MCF 10A (cell line): ENCODE data around the gene GPHN. TPM values are rescaled to one million over a fixed set of nuclear protein-coding genes. Genes with fewer than 3 reads are reported as not detected.
"Not testable (repeated sequence)": the region's sequence is repeated elsewhere in the genome, so short reads cannot be mapped to it uniquely, and the experiment has no call there.

Experiments used
- BruUV-seq: library from RNA; stranded (reverse); fragments of 400-500 nt; replicated peaks from 2 replicates; lab custom pipeline; 2021; lab: Mats Ljungman, UMichigan
- CTCF ChIA-PET: fragments of 300-600 bp; sonication (Branson Sonifier 250); formaldehyde crosslinking; extraction: SDS; loops from one replicate; lab custom pipeline; 2021; ENCODE audit warnings: antibody characterized with exemption, inconsistent platforms; lab: Yijun Ruan, JAX
- POLR2A ChIA-PET: fragments of 300-600, 350-650 bp; sonication (Branson Sonifier 250); formaldehyde crosslinking; extraction: SDS; loops from one replicate; lab custom pipeline; 2020; ENCODE audit warnings: antibody characterized with exemption, inconsistent platforms; lab: Yijun Ruan, JAX
- DNase-seq: peaks from one replicate; pipeline ENCODE4 v3.0.0-alpha.2; 2018; ENCODE audit not compliant: unreplicated experiment
- H3K27ac Mint-ChIP-seq: one replicate; pipeline ENCODE4 v1.8.0; 2022; ENCODE audit warnings: mild to moderate bottlenecking, low read depth, mixed read lengths; ENCODE audit not compliant: unreplicated experiment
- H3K27me3 Mint-ChIP-seq: one replicate; pipeline ENCODE4 v1.8.0; 2022; ENCODE audit warnings: mixed read lengths; ENCODE audit not compliant: insufficient read depth, unreplicated experiment
- H3K36me3 Mint-ChIP-seq: one replicate; pipeline ENCODE4 v1.8.0; 2022; ENCODE audit warnings: mild to moderate bottlenecking, moderate library complexity, mixed read lengths; ENCODE audit not compliant: insufficient read depth, unreplicated experiment
- H3K4me1 Mint-ChIP-seq: one replicate; pipeline ENCODE4 v1.8.0; 2022; ENCODE audit warnings: mixed read lengths; ENCODE audit not compliant: insufficient read depth, unreplicated experiment
- H3K4me3 Mint-ChIP-seq: one replicate; pipeline ENCODE4 v1.8.0; 2022; ENCODE audit warnings: mild to moderate bottlenecking, moderate library complexity, mixed read lengths; ENCODE audit not compliant: unreplicated experiment
- H3K9me3 Mint-ChIP-seq: one replicate; pipeline ENCODE4 v1.8.0; 2022; ENCODE audit warnings: mixed read lengths; ENCODE audit not compliant: unreplicated experiment
- intact Hi-C: fragments of 100-400 bp; cut with micrococcal nuclease; formaldehyde crosslinking; loops from 2 replicates; pipeline ENCODE4 v1.14.1; 2022
- total RNA-seq: library from RNA; stranded (reverse); gene quantifications from 2 replicates; pipeline ENCODE4 v1.2.3, GENCODE V29; 2022
- TF ChIP-seq, protein P1 (sequence below): fragments of 200-600 bp; IDR thresholded peaks from one replicate; pipeline ENCODE4 v1.8.0; 2022; ENCODE audit warnings: antibody characterized with exemption, mild to moderate bottlenecking; ENCODE audit not compliant: unreplicated experiment

GPHN gene
- total RNA-seq, 1 experiment from 2014 or later = 26.8 TPM

DNA sequence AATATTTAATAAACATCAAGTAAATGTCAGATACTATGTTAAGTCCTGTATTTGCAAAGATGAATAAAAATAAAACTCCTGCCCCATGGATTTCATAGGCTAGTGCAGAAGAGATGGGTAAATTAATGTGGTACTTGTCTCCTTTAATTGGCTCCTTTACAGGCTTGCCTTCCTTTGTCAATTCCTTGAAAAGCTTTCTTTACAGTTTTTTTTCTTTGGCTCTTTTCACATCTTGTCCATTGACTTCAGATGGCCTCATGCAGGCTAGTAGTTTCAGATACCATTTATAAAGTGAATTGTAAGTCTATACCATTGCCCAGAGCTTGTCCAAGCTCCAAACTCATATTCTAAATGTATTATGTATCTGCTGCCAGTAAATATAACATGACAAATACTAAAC lies 552.6 kb downstream of the GPHN start:
- no peaks in the 10 kb centered on the region for H3K4me1 Mint-ChIP-seq
- ChIA-PET CTCF (no interaction called here), POLR2A (interaction anchor here (0.7 kb wide), 1 partner anchor 28 kb away, joined by 4 read pairs; no protein-coding TSS in a partner anchor)
- BruUV-seq = no TSS peak
- DNase-seq = no peak
- no peak overlapping the region for H3K4me3 Mint-ChIP-seq
- TF ChIP-seq, protein P1, sequence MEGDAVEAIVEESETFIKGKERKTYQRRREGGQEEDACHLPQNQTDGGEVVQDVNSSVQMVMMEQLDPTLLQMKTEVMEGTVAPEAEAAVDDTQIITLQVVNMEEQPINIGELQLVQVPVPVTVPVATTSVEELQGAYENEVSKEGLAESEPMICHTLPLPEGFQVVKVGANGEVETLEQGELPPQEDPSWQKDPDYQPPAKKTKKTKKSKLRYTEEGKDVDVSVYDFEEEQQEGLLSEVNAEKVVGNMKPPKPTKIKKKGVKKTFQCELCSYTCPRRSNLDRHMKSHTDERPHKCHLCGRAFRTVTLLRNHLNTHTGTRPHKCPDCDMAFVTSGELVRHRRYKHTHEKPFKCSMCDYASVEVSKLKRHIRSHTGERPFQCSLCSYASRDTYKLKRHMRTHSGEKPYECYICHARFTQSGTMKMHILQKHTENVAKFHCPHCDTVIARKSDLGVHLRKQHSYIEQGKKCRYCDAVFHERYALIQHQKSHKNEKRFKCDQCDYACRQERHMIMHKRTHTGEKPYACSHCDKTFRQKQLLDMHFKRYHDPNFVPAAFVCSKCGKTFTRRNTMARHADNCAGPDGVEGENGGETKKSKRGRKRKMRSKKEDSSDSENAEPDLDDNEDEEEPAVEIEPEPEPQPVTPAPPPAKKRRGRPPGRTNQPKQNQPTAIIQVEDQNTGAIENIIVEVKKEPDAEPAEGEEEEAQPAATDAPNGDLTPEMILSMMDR = no peak
- no peak overlapping the region for H3K27ac Mint-ChIP-seq
- peaks cover 12% of the 10 kb centered on the region for H3K36me3 Mint-ChIP-seq
- intact Hi-C loops = no loop called here
- no peaks in the 10 kb centered on the region for H3K27me3 Mint-ChIP-seq
- H3K9me3 Mint-ChIP-seq = peaks cover 7% of the 10 kb centered on the region

DNA sequence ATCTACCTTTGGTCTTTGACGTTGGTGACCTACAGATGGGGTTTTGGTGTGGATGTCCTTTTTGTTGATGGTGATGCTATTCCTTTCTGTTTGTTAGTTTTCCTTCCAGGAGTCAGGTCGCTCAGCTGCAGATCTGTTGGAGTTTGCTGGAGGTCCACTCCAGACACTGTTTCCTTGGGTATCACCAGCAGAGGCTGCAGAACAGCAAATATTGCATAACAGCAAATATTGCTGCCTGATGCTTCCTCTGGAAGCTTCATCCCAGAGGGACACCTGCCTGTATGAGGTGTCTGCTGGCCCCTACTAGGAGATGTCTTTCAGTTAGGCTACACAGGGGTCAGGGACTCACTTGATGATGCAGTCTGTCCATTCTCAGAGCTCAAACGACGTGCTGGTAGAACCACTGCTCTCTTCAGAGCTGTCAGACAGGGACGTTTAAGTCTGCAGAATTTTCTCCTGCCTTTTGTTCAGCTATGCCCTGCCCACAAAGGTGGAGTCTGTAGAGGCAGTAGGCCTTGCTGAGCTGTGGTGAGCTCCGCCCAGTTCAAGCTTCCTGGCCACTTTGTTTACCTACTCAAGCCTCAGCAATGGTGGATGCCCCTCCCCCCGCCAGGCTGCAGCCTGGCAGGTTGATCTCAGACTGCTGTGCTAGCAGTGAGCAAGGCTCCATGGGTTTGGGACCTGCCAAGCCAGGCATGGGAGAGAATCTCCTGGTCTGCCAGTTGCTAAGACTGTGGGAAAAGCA lies 559.3 kb downstream of the GPHN start:
- BruUV-seq, intact Hi-C loops, POLR2A ChIA-PET, DNase-seq, H3K4me1 Mint-ChIP-seq, H3K27me3 Mint-ChIP-seq, H3K9me3 Mint-ChIP-seq, H3K4me3 Mint-ChIP-seq: not testable (repeated sequence)
- CTCF ChIA-PET = interaction anchor here (0.6 kb wide), 1 partner anchor 345 kb away, joined by 3 read pairs; the partner anchor contains the start of gene PLEK2
- H3K36me3 Mint-ChIP-seq = peaks cover 16% of the 10 kb centered on the region
- peak overlapping the region; percentile 55 for H3K27ac Mint-ChIP-seq

DNA sequence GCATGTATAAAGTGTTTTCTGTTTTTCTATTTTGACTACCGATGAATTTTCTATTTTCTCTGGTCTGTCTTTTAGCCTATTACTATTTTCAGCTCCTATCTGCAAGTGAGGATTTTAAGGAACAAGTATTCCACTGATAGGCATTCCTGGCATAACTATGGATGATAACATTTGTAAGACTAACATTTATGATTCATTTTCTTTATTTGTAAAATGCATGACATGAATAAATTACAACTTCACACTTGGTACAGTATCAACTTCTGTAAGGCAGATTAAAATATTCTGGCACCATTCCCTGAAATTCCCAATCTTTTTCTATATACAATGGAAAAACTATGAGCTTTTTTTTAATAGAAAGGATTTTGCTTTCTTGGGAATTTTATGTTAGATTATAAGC lies 560.3 kb downstream of the GPHN start:
- no TSS peak for BruUV-seq
- ChIA-PET POLR2A (no interaction called here), CTCF (interaction anchor here (1.2 kb wide), 1 partner anchor 667 kb away, joined by 5 read pairs; no protein-coding TSS in a partner anchor)

DNA sequence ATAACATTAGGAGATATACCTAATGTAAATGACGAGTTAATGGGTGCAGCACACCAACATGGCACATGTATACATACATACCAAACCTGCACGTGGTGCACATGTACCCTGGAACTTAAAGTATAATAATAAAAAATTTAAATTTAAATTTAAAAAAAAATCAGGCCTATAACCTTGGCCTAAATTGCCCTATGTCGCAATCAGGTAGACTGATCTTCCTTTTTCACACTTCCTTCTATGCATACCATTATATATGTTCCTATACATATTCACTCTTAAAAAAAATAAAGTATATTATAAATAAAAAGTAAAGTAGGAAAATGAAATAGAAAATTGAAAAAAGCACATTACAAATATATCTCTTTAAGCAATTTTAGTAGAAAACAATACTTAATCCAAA lies 563.6 kb downstream of the GPHN start:
- H3K9me3 Mint-ChIP-seq = no peaks in the 10 kb centered on the region
- no peak overlapping the region for H3K4me3 Mint-ChIP-seq
- no peaks in the 10 kb centered on the region for H3K27me3 Mint-ChIP-seq
- H3K36me3 Mint-ChIP-seq = peaks cover 6% of the 10 kb centered on the region
- DNase-seq = no peak
- BruUV-seq = no TSS peak
- TF ChIP-seq, protein P1 = no peak
- H3K4me1 Mint-ChIP-seq = no peaks in the 10 kb centered on the region
- POLR2A ChIA-PET = no interaction called here
- no peak overlapping the region for H3K27ac Mint-ChIP-seq
- intact Hi-C loops = no loop called here
- CTCF ChIA-PET = no interaction called here

More for the DNA sequence above, 560.3 kb downstream of the GPHN start:
- H3K4me1 Mint-ChIP-seq = no peaks in the 10 kb centered on the region
- intact Hi-C loops = no loop called here
- no peaks in the 10 kb centered on the region for H3K27me3 Mint-ChIP-seq
- TF ChIP-seq, protein P1 = no peak
- no peak overlapping the region for H3K4me3 Mint-ChIP-seq
- DNase-seq = no peak
- H3K27ac Mint-ChIP-seq = no peak overlapping the region
- H3K9me3 Mint-ChIP-seq = peaks cover 7% of the 10 kb centered on the region
- peaks cover 16% of the 10 kb centered on the region for H3K36me3 Mint-ChIP-seq
